Measurements from ENCODE around the gene SORL1-AS1.

Gene SORL1-AS1

GRCh38 chr11:121452609-121453150, at the start of gene SORL1-AS1:
TSS of gene SORL1-AS1 (minus strand) at chr11:121452967.
- POLR2A ChIA-PET = interaction anchor here (0.8 to 4.9 kb wide), 3 partner anchors 10 to 107 kb away, joined by 3 to 51 read pairs (median 15); no protein-coding TSS in a partner anchor
- H3K36me3 Mint-ChIP-seq (ENCODE audit: low read depth) = peaks cover 21% of the 10 kb centered on the region

GRCh38 chr11:121500717-121501116, 48.0 kb upstream of the SORL1-AS1 start:
- Mint-ChIP-seq H3K9me3 (ENCODE audit: low read depth) (peaks cover 12% of the 10 kb centered on the region), H3K4me1 (peaks cover 31% of the 10 kb centered on the region), H3K27me3 (no peaks in the 10 kb centered on the region), H3K4me3 (no peak overlapping the region), H3K27ac (peak overlapping the region; percentile 10), H3K36me3 (ENCODE audit: low read depth) (peaks cover 81% of the 10 kb centered on the region)
- intact Hi-C loops (cut with DNase I, micrococcal nuclease) = no loop called here
- CTCF ChIA-PET = no interaction called here
- ATAC-seq (peak; percentile 44), DNase-seq (no peak)
- POLR2A ChIA-PET = no interaction called here

More at GRCh38 chr11:121452609-121453150, at the start of gene SORL1-AS1:
- Mint-ChIP-seq H3K27ac (peak within 1 kb of the TSS; percentile 94), H3K4me3 (peak within 1 kb of the TSS; percentile 89), H3K27me3 (no peaks in the 10 kb centered on the region), H3K9me3 (ENCODE audit: low read depth) (no peaks in the 10 kb centered on the region), H3K4me1 (peaks cover 84% of the 10 kb centered on the region)
- peak; percentile 78 for DNase-seq
- intact Hi-C loops (cut with DNase I, micrococcal nuclease) = loop anchor here (1.0 to 10.0 kb wide), 8 partner anchors 12 to 139 kb away; no protein-coding TSS in a partner anchor
- CTCF ChIA-PET = interaction anchor here (0.6 to 3.2 kb wide), 12 partner anchors 7 to 127 kb away, joined by 3 to 15 read pairs (median 4); no protein-coding TSS in a partner anchor
- peak; percentile 49 for ATAC-seq

- peaks cover 79% of the 10 kb centered on the region for H3K36me3 Mint-ChIP-seq (ENCODE audit: low read depth)
- CTCF ChIA-PET = no interaction called here
- no peak overlapping the region for H3K27ac Mint-ChIP-seq
- no peak overlapping the region for H3K4me3 Mint-ChIP-seq
- peak; percentile 33 for ATAC-seq
- no peaks in the 10 kb centered on the region for H3K27me3 Mint-ChIP-seq
- H3K4me1 Mint-ChIP-seq = peaks cover 35% of the 10 kb centered on the region
- intact Hi-C loops (cut with DNase I, micrococcal nuclease) = no loop called here
- POLR2A ChIA-PET = no interaction called here
- H3K9me3 Mint-ChIP-seq (ENCODE audit: low read depth) = peaks cover 7% of the 10 kb centered on the region
- DNase-seq = no peak
Measured at GRCh38 chr11:121500275-121500674, 47.5 kb upstream of the SORL1-AS1 start.

GRCh38 chr11:121499405-121499804, 46.6 kb upstream of the SORL1-AS1 start:
- Mint-ChIP-seq H3K9me3 (ENCODE audit: low read depth) (peaks cover 3% of the 10 kb centered on the region), H3K27ac (no peak overlapping the region), H3K4me1 (peaks cover 43% of the 10 kb centered on the region), H3K4me3 (no peak overlapping the region), H3K27me3 (no peaks in the 10 kb centered on the region), H3K36me3 (ENCODE audit: low read depth) (peaks cover 71% of the 10 kb centered on the region)
- no peak for DNase-seq
- ATAC-seq = no peak
- ChIA-PET CTCF (interaction anchor here (0.7 to 0.8 kb wide), 2 partner anchors 12 to 133 kb away, joined by 3 read pairs; no protein-coding TSS in a partner anchor), POLR2A (no interaction called here)
- intact Hi-C loops (cut with DNase I, micrococcal nuclease) = no loop called here

GRCh38 chr11:121497176-121497998, 44.6 kb upstream of the SORL1-AS1 start:
- Mint-ChIP-seq H3K4me3 (no peak overlapping the region), H3K9me3 (ENCODE audit: low read depth) (peaks cover 3% of the 10 kb centered on the region), H3K27me3 (no peaks in the 10 kb centered on the region), H3K27ac (no peak overlapping the region), H3K4me1 (peaks cover 54% of the 10 kb centered on the region), H3K36me3 (ENCODE audit: low read depth) (peaks cover 62% of the 10 kb centered on the region)
- ChIA-PET POLR2A (interaction anchor here (0.6 kb wide), 1 partner anchor 36 kb away, joined by 3 read pairs; no protein-coding TSS in a partner anchor), CTCF (no interaction called here)
- ATAC-seq (no peak), DNase-seq (no peak)
- intact Hi-C loops (cut with DNase I, micrococcal nuclease) = no loop called here

- ChIA-PET CTCF (interaction anchor here (0.6 to 1.4 kb wide), 5 partner anchors 11 to 32 kb away, joined by 3 to 5 read pairs (median 3); no protein-coding TSS in a partner anchor), POLR2A (interaction anchor here (0.6 to 0.8 kb wide), 2 partner anchors 34 to 201 kb away, joined by 3 read pairs; no protein-coding TSS in a partner anchor)
- no peaks in the 10 kb centered on the region for H3K27me3 Mint-ChIP-seq
- peaks cover 65% of the 10 kb centered on the region for H3K36me3 Mint-ChIP-seq (ENCODE audit: low read depth)
- intact Hi-C loops (cut with DNase I, micrococcal nuclease) = no loop called here
- peaks cover 54% of the 10 kb centered on the region for H3K4me1 Mint-ChIP-seq
- H3K4me3 Mint-ChIP-seq = peak overlapping the region; percentile 13
- ATAC-seq = peak; percentile 76
- no peaks in the 10 kb centered on the region for H3K9me3 Mint-ChIP-seq (ENCODE audit: low read depth)
- peak overlapping the region; percentile 82 for H3K27ac Mint-ChIP-seq
- peak; percentile 68 for DNase-seq
Measured at GRCh38 chr11:121494355-121495099, 41.8 kb upstream of the SORL1-AS1 start.

GRCh38 chr11:121489823-121490222, 37.1 kb upstream of the SORL1-AS1 start:
- Mint-ChIP-seq H3K36me3 (ENCODE audit: low read depth) (peaks cover 60% of the 10 kb centered on the region), H3K4me3 (no peak overlapping the region), H3K27me3 (no peaks in the 10 kb centered on the region), H3K27ac (peak overlapping the region; percentile 69), H3K4me1 (peaks cover 47% of the 10 kb centered on the region), H3K9me3 (ENCODE audit: low read depth) (no peaks in the 10 kb centered on the region)
- DNase-seq (no peak), ATAC-seq (peak; percentile 39)
- POLR2A ChIA-PET = no interaction called here
- intact Hi-C loops (cut with DNase I, micrococcal nuclease) = no loop called here
- CTCF ChIA-PET = interaction anchor here (1.2 kb wide), 1 partner anchor 40 kb away, joined by 4 read pairs; no protein-coding TSS in a partner anchor

GRCh38 chr11:121488641-121489040, 35.9 kb upstream of the SORL1-AS1 start:
- intact Hi-C loops (cut with DNase I, micrococcal nuclease) = no loop called here
- DNase-seq (no peak), ATAC-seq (no peak)
- H3K27ac Mint-ChIP-seq = no peak overlapping the region
- CTCF ChIA-PET = interaction anchor here (0.7 to 1.1 kb wide), 3 partner anchors 18 to 791 kb away, joined by 3 read pairs; no protein-coding TSS in a partner anchor
- POLR2A ChIA-PET = no interaction called here
- peaks cover 44% of the 10 kb centered on the region for H3K4me1 Mint-ChIP-seq
- no peaks in the 10 kb centered on the region for H3K27me3 Mint-ChIP-seq
- no peaks in the 10 kb centered on the region for H3K9me3 Mint-ChIP-seq (ENCODE audit: low read depth)
- peaks cover 63% of the 10 kb centered on the region for H3K36me3 Mint-ChIP-seq (ENCODE audit: low read depth)
- no peak overlapping the region for H3K4me3 Mint-ChIP-seq

GRCh38 chr11:121488170-121488569, 35.4 kb upstream of the SORL1-AS1 start:
- Mint-ChIP-seq H3K4me3 (no peak overlapping the region), H3K36me3 (ENCODE audit: low read depth) (peaks cover 63% of the 10 kb centered on the region), H3K9me3 (ENCODE audit: low read depth) (no peaks in the 10 kb centered on the region), H3K4me1 (peaks cover 45% of the 10 kb centered on the region), H3K27ac (no peak overlapping the region), H3K27me3 (no peaks in the 10 kb centered on the region)
- intact Hi-C loops (cut with DNase I, micrococcal nuclease) = no loop called here
- ChIA-PET CTCF (interaction anchor here (0.7 to 1.1 kb wide), 3 partner anchors 18 to 791 kb away, joined by 3 read pairs; no protein-coding TSS in a partner anchor), POLR2A (no interaction called here)
- ATAC-seq (no peak), DNase-seq (no peak)

- intact Hi-C loops (cut with DNase I, micrococcal nuclease) = no loop called here
Measured at GRCh38 chr11:121487191-121487590, 34.4 kb upstream of the SORL1-AS1 start.

GRCh38 chr11:121486054-121486453, 33.3 kb upstream of the SORL1-AS1 start:
- Mint-ChIP-seq H3K27me3 (no peaks in the 10 kb centered on the region), H3K27ac (no peak overlapping the region), H3K36me3 (ENCODE audit: low read depth) (peaks cover 54% of the 10 kb centered on the region), H3K9me3 (ENCODE audit: low read depth) (no peaks in the 10 kb centered on the region), H3K4me1 (peaks cover 52% of the 10 kb centered on the region), H3K4me3 (no peak overlapping the region)
- ChIA-PET CTCF (interaction anchor here (1.1 kb wide), 1 partner anchor 17 kb away, joined by 5 read pairs; no protein-coding TSS in a partner anchor), POLR2A (no interaction called here)
- DNase-seq (no peak), ATAC-seq (no peak)
- intact Hi-C loops (cut with DNase I, micrococcal nuclease) = no loop called here

More at GRCh38 chr11:121487191-121487590, 34.4 kb upstream of the SORL1-AS1 start:
- Mint-ChIP-seq H3K27me3 (no peaks in the 10 kb centered on the region), H3K27ac (no peak overlapping the region), H3K4me3 (no peak overlapping the region), H3K36me3 (ENCODE audit: low read depth) (peaks cover 61% of the 10 kb centered on the region), H3K9me3 (ENCODE audit: low read depth) (no peaks in the 10 kb centered on the region), H3K4me1 (peaks cover 54% of the 10 kb centered on the region)
- ChIA-PET CTCF (interaction anchor here (0.6 to 0.9 kb wide), 2 partner anchors 12 to 35 kb away, joined by 3 to 4 read pairs; partner anchors contain the start of gene SORL1), POLR2A (no interaction called here)
- ATAC-seq (no peak), DNase-seq (no peak)
